Right lobe of liver (tissue), 6 donors: Measurements from ENCODE around the gene DCTPP1. TPM values are rescaled to one million over a fixed set of nuclear protein-coding genes. Genes with fewer than 3 reads are reported as not detected.

Source experiments
- ATAC-seq, 4 donors: fragments of 200-7000 bp; cut with Tn5 transposase; one replicate each; pipeline ENCODE4 v1.9.1; 2020; ENCODE audit warnings: mild to moderate bottlenecking in 4 of 4, moderate library complexity in 4 of 4
- DNase-seq, 3 donors: peaks; one replicate each; pipeline ENCODE4 v3.0.0-alpha.2; 2020
- H3K27ac ChIP-seq, 3 donors: fragments of 200-600 bp; one replicate each; pipeline ENCODE4 v1.8.0; 2022
- H3K27me3 ChIP-seq, 2 donors: fragments of 200-600 bp; one replicate each; pipeline ENCODE4 v1.8.0; 2022
- H3K36me3 ChIP-seq, 4 donors: fragments of 200-600 bp; sonication (generic) in 1 of 4; one replicate each; pipeline versions ENCODE4 v1.5.1 to v1.8.0; 2017 to 2022; ENCODE audit warnings: control low read depth in 1 of 4
- H3K4me1 ChIP-seq, 4 donors: fragments of 200-600 bp; sonication (generic) in 1 of 4; one replicate each; pipeline versions ENCODE4 v1.5.1 to v1.8.0; 2017 to 2022; ENCODE audit warnings: control low read depth in 1 of 4
- H3K4me3 ChIP-seq, 3 donors: fragments of 200-600 bp; one replicate each; pipeline ENCODE4 v1.8.0; 2022
- H3K9me3 ChIP-seq, 4 donors: fragments of 200-600 bp; sonication (generic) in 1 of 4; one replicate each; pipeline versions ENCODE4 v1.5.1 to v1.8.0; 2017 to 2022; ENCODE audit warnings: control low read depth in 1 of 4
- POLR2A ChIP-seq: fragments of 450-650 bp; IDR thresholded peaks from one replicate; pipeline ENCODE4 v1.6.1; 2017; ENCODE audit warnings: antibody characterized with exemption, mild to moderate bottlenecking
- WGBS: methylation state at CpG from one replicate; pipeline ENCODE4 v1.1.6; 2018; ENCODE audit warnings: low coverage, low lambda C conversion rate; ENCODE audit not compliant: insufficient coverage; ENCODE audit errors: missing lambda C conversion rate; 5-methylcytosine and 5-hydroxymethylcytosine counted together
- intact Hi-C, 2 donors: fragments of 100-400 bp; cut with DNase I; formaldehyde crosslinking; loops; one replicate each; pipeline versions ENCODE4 v1.11.2 to v1.14.1; 2022
- total RNA-seq, 6 experiments: library from RNA; depleted of rRNA in 2 of 6; stranded (reverse); fragments of >200 nt in 2 of 6; fragmentation: NEBNext Ultra II Directional in 3 of 6; extraction: Animal tissue kit (Norgen Biotek cat#: 25700) in 3 of 6; gene quantifications; one replicate each; pipeline versions ENCODE4 v1.1.0 to v1.2.4, GENCODE V29; 2016 to 2023
- TF ChIP-seq, protein P1 (sequence below), 4 donors: fragments of 200-600 bp in 3 of 4; fragments of 450-650 bp in 1 of 4; IDR thresholded peaks; one replicate each; pipeline versions ENCODE4 v1.5.1 to v1.8.0; 2016 to 2022; ENCODE audit warnings: antibody characterized with exemption in 4 of 4, mild to moderate bottlenecking in 2 of 4
- donor health status: DM: no; HTN: yes; CAD: no.
- donor health status: DM: no; HTN: no; CAD: no.
- donor health status: DM: no; HTN: no; CAD: no.
- donor health status: DM: no; HTN: yes; CAD: no.
- donor health status: DM: no; HTN: yes; CAD: no.

DCTPP1 gene
- total RNA-seq, 6 experiments from 2014 or later, result 10.0 to 17.9 (median 13.9) TPM

DNA sequence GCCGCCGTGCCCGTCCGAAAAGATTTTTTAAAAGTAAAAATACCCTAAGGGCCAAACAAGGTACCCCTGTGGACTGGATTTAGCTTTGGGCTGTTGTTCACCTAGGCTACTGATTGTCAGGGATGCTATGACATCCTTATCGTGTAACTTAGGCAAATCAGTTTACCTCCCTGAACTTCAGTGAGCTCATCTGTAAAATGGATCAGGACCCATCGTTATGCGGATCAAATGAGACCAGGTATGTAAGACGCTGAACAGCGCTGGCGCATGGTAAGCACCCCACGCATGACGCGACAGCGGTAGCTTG lies 23.1 kb downstream of the DCTPP1 start:
- Histone ChIP-seq H3K4me3 (peak overlapping the region; percentile 59 to 73 (median 70)), H3K27me3 (no peaks in the 10 kb centered on the region), H3K27ac (peak overlapping the region; percentile 63 to 81 (median 67)), H3K4me1 (peaks cover 0 to 28% (median 13%) of the 10 kb centered on the region in 4 donors), H3K36me3 (no peaks in the 10 kb centered on the region), H3K9me3 (no peaks in the 10 kb centered on the region)
- DNase-seq, result no peak
- WGBS, result 19% methylated on average over 14 of the region's 14 CpGs
- TF ChIP-seq POLR2A, result no peak
- TF ChIP-seq, protein P1, sequence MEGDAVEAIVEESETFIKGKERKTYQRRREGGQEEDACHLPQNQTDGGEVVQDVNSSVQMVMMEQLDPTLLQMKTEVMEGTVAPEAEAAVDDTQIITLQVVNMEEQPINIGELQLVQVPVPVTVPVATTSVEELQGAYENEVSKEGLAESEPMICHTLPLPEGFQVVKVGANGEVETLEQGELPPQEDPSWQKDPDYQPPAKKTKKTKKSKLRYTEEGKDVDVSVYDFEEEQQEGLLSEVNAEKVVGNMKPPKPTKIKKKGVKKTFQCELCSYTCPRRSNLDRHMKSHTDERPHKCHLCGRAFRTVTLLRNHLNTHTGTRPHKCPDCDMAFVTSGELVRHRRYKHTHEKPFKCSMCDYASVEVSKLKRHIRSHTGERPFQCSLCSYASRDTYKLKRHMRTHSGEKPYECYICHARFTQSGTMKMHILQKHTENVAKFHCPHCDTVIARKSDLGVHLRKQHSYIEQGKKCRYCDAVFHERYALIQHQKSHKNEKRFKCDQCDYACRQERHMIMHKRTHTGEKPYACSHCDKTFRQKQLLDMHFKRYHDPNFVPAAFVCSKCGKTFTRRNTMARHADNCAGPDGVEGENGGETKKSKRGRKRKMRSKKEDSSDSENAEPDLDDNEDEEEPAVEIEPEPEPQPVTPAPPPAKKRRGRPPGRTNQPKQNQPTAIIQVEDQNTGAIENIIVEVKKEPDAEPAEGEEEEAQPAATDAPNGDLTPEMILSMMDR (IDR thresholded peaks at IDR 0.05), result no peak
- intact Hi-C loops, result no loop called here
- no peak for ATAC-seq

DNA sequence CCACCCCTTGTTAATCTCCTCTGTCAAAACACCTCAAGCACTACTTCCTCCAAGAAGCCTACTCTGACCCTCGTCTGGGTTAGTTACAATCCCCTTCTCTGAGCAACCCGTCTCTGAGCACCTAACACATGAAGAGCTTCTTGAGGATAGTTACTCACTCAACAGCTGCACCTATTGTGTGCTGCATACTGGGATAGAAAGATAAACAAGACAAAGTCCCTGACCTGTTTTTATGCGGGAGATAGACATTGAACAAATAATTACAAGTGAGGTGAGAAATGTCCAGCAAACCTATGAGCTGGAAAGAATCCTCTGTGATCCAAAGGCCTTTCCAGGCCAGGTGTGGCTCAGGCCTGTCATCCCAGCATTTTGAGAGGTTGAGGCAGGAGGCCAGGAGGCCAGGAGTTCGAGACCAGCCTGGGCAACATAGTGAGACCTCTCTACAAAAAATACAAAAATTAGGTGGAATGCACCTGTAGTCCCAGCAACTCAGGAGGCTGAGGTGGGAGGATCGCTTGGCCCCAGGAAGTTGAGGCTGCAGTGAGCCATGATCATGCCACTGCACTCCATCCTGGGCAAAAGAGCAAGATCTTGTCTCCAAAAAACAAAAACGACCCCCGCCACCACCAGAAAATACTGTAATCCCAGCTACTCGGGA lies 27.9 kb downstream of the DCTPP1 start:
- ATAC-seq (peak; percentile 56 to 73 (median 62)), DNase-seq (no peak)
- intact Hi-C loops, result no loop called here
- Histone ChIP-seq H3K36me3 (peaks cover 0 to 4% (median 0%) of the 10 kb centered on the region in 4 donors), H3K27me3 (no peaks in the 10 kb centered on the region), H3K4me3 (no peak overlapping the region), H3K27ac (peak overlapping the region in 2 of 3 donors; percentile 62 to 63), H3K9me3 (no peaks in the 10 kb centered on the region), H3K4me1 (peaks cover 0 to 26% (median 8%) of the 10 kb centered on the region in 4 donors)
- 41% methylated on average over 4 of the region's 8 CpGs for WGBS
- no peak for TF ChIP-seq POLR2A
- TF ChIP-seq, protein P1 (IDR thresholded peaks at IDR 0.05), result no peak

DNA sequence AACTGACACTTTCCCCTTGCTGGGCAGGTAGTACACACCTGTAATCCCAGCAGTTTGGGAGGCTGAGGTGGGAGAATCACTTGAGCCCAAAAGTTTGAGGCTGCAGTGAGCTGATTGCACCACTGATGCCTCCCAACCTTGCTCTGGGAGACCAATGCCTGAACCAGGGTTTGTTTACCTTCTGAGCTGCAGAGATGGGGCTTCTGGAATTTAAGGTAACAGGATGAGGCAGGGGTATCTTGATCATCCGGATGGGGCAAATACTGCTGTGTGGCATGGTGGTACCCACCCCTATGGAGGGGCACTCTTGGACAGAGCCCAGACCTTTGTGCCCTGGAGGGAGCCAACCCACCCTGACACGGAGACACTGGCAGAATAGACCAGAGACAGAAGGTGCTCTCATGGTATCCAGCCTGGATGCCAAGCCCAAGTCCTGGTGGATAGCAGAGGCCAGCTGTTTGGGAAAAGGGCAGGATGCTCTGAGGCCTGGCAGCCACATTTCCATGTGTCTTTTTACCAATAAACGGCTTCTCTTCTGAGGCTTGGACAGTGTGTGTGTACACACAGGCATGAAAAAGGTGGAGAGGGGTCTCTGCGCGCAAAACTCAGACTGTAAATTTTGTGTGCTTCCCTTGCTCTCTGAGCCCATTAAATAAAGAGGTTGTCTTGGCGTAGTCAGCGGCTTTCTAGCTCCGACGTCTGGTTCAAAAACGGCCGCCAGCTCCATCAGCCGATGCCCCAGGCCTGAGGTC lies 30.2 kb downstream of the DCTPP1 start:
- intact Hi-C loops, result no loop called here

DNA sequence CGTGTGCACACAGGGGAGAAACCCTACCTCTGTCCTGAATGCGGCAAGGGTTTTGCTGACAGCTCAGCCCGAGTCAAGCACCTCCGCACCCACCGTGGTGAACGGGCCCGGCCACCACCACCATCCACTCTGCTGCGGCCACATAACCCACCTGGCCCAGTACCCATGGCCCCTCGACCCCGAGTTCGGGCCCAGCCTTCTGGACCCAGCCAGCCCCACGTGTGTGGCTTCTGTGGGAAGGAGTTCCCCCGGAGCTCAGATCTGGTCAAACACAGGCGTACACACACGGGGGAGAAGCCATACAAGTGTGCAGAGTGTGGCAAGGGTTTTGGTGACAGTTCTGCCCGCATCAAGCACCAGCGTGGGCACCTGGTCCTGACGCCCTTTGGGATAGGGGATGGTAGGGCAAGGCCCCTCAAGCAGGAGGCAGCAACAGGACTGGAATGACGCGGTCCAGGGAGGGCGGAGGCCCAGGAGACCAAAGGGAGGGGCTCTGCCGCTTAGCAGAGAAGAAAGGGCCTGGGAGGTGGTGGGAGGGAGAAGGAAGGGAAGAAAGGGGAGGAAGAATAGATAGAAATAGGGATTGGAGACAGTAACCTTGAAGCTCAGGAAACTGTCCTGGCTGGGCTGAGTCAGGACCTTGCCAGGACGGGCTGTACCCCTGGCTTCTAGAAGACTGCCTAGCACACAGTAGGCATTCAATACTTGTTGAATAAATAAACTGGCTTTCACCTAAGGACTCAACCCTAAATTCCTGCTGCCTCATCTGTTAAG lies 31.0 kb downstream of the DCTPP1 start:
- no peak overlapping the region for H3K4me3 ChIP-seq
- ATAC-seq (no peak), DNase-seq (no peak)
- no peaks in the 10 kb centered on the region for H3K27me3 ChIP-seq
- TF ChIP-seq, protein P1 (IDR thresholded peaks at IDR 0.05), result no peak
- TF ChIP-seq POLR2A, result no peak
- H3K36me3 ChIP-seq, result peaks cover 0 to 4% (median 0%) of the 10 kb centered on the region in 4 donors
- 85% methylated on average over 6 of the region's 23 CpGs for WGBS
- H3K9me3 ChIP-seq, result no peaks in the 10 kb centered on the region
- H3K27ac ChIP-seq, result no peak overlapping the region
- intact Hi-C loops, result no loop called here
- H3K4me1 ChIP-seq, result peaks cover 0 to 37% (median 8%) of the 10 kb centered on the region in 4 donors

More for the DNA sequence above, 30.2 kb downstream of the DCTPP1 start:
- DNase-seq (no peak), ATAC-seq (no peak)
- Histone ChIP-seq H3K27ac (peak overlapping the region; percentile 52 to 63 (median 62)), H3K4me3 (peak overlapping the region; percentile 65 to 76 (median 69)), H3K27me3 (no peaks in the 10 kb centered on the region), H3K9me3 (no peaks in the 10 kb centered on the region), H3K4me1 (peaks cover 0 to 37% (median 8%) of the 10 kb centered on the region in 4 donors), H3K36me3 (peaks cover 0 to 4% (median 0%) of the 10 kb centered on the region in 4 donors)
- WGBS, result 54% methylated on average over 4 of the region's 12 CpGs
- TF ChIP-seq, protein P1 (IDR thresholded peaks at IDR 0.05), result no peak
- TF ChIP-seq POLR2A, result no peak
